ENCODE data around the gene LPP.

The LPP gene

GRCh38 chr3:188253123-188253793 lies 99.3 kb downstream of the LPP start:
- TF ChIP-seq CTCF (IDR thresholded peaks at IDR 0.05; ENCODE audit: low read depth, low read length), result no peak
- Histone ChIP-seq H3K36me3 (no peaks in the 10 kb centered on the region), H3K4me1 (no peaks in the 10 kb centered on the region), H3K9me3 (no peaks in the 10 kb centered on the region), H3K27me3 (no peaks in the 10 kb centered on the region), H3K4me3 (ENCODE audit: low read depth, low read length) (no peak overlapping the region)
- no peak for DNase-seq

GRCh38 chr3:188253800-188254452 lies 100.0 kb downstream of the LPP start:
- no peak for DNase-seq
- TF ChIP-seq CTCF (IDR thresholded peaks at IDR 0.05; ENCODE audit: low read depth, low read length), result no peak
- no peaks in the 10 kb centered on the region for H3K27me3 ChIP-seq
- H3K36me3 ChIP-seq, result no peaks in the 10 kb centered on the region
- H3K4me1 ChIP-seq, result no peaks in the 10 kb centered on the region
- H3K9me3 ChIP-seq, result no peaks in the 10 kb centered on the region
- no peak overlapping the region for H3K4me3 ChIP-seq (ENCODE audit: low read depth, low read length)

GRCh38 chr3:188254520-188255070 lies 100.6 kb downstream of the LPP start:
- Histone ChIP-seq H3K4me1 (no peaks in the 10 kb centered on the region), H3K36me3 (no peaks in the 10 kb centered on the region), H3K27me3 (no peaks in the 10 kb centered on the region), H3K4me3 (ENCODE audit: low read depth, low read length) (no peak overlapping the region), H3K9me3 (no peaks in the 10 kb centered on the region)
- TF ChIP-seq CTCF (IDR thresholded peaks at IDR 0.05; ENCODE audit: low read depth, low read length), result no peak
- no peak for DNase-seq

GRCh38 chr3:188255190-188255589 lies 101.2 kb downstream of the LPP start:
- no peak overlapping the region for H3K4me3 ChIP-seq (ENCODE audit: low read depth, low read length)
- no peaks in the 10 kb centered on the region for H3K9me3 ChIP-seq
- DNase-seq, result no peak
- H3K27me3 ChIP-seq, result no peaks in the 10 kb centered on the region
- TF ChIP-seq CTCF (IDR thresholded peaks at IDR 0.05; ENCODE audit: low read depth, low read length), result no peak
- H3K36me3 ChIP-seq, result no peaks in the 10 kb centered on the region
- H3K4me1 ChIP-seq, result no peaks in the 10 kb centered on the region

- Histone ChIP-seq H3K27me3 (no peaks in the 10 kb centered on the region), H3K4me1 (no peaks in the 10 kb centered on the region), H3K4me3 (ENCODE audit: low read depth, low read length) (no peak overlapping the region), H3K36me3 (no peaks in the 10 kb centered on the region), H3K9me3 (no peaks in the 10 kb centered on the region)
- TF ChIP-seq CTCF (IDR thresholded peaks at IDR 0.05; ENCODE audit: low read depth, low read length), result no peak
- no peak for DNase-seq
These were observed 102.8 kb downstream of the LPP start for GRCh38 chr3:188256758-188257157.

Data from BE2C (cell line).